Measurements from ENCODE around the gene SEL1L.
"Not testable (repeated sequence)": the region's sequence is repeated elsewhere in the genome, so short reads cannot be mapped to it uniquely, and the experiment has no call there.

DNA sequence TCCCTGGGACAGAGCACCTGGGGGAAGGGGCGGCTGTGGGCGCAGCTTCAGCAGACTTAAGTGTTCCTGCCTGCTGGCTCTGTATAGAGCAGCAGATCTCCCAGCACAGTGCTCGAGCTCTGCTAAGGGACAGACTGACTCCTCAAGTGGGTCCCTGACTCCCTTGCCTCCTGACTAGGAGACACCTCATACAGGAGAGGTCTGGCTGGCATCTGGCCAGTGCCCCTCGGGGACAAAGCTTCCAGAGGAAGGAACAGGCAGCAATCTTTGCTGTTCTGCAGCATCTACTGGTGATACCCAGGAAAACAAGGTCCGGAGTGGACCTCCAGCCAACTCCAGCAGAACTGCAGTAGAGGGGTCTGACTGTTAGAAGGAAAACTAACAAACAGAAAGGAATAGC lies 7.6 kb upstream of the SEL1L start:
- not testable (repeated sequence) for TF ChIP-seq POLR2A, POLR2AphosphoS5 (IDR thresholded peaks at IDR 0.05)
- TF ChIP-seq, protein P1, sequence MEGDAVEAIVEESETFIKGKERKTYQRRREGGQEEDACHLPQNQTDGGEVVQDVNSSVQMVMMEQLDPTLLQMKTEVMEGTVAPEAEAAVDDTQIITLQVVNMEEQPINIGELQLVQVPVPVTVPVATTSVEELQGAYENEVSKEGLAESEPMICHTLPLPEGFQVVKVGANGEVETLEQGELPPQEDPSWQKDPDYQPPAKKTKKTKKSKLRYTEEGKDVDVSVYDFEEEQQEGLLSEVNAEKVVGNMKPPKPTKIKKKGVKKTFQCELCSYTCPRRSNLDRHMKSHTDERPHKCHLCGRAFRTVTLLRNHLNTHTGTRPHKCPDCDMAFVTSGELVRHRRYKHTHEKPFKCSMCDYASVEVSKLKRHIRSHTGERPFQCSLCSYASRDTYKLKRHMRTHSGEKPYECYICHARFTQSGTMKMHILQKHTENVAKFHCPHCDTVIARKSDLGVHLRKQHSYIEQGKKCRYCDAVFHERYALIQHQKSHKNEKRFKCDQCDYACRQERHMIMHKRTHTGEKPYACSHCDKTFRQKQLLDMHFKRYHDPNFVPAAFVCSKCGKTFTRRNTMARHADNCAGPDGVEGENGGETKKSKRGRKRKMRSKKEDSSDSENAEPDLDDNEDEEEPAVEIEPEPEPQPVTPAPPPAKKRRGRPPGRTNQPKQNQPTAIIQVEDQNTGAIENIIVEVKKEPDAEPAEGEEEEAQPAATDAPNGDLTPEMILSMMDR (IDR thresholded peaks at IDR 0.05): not testable (repeated sequence)
